HG03460 (cell line): ENCODE measurements around the gene CHST14.
A peak's percentile ranks its signal among the peaks of the same experiment; 100 is the strongest.

ENCODE experiments used
- ATAC-seq: cut with Tn5 transposase; IDR thresholded peaks from one replicate; pipeline ENCODE4 v1.9.1; 2021; ENCODE audit not compliant: unreplicated experiment

The CHST14 gene

GRCh38 chr15:40487816-40488682, 17.3 kb downstream of the CHST14 start:
- no peak for ATAC-seq

GRCh38 chr15:40489274-40490175, 18.7 kb downstream of the CHST14 start:
- no peak for ATAC-seq

GRCh38 chr15:40493089-40493840, 22.5 kb downstream of the CHST14 start:
- no peak for ATAC-seq

- ATAC-seq: no peak
Observed at GRCh38 chr15:40495516-40495915, 24.7 kb downstream of the CHST14 start.

- ATAC-seq: no peak
Observed at GRCh38 chr15:40498418-40498817, 27.6 kb downstream of the CHST14 start.

- no peak for ATAC-seq
Observed at GRCh38 chr15:40498891-40499290, 28.1 kb downstream of the CHST14 start.

- ATAC-seq: no peak
Observed at GRCh38 chr15:40499931-40500330, 29.1 kb downstream of the CHST14 start.

GRCh38 chr15:40500568-40501330, 30.0 kb downstream of the CHST14 start:
- ATAC-seq: no peak

- ATAC-seq: no peak
Observed at GRCh38 chr15:40501487-40501886, 30.7 kb downstream of the CHST14 start.

- peak; percentile 65 for ATAC-seq
Observed at GRCh38 chr15:40506964-40507571, 36.3 kb downstream of the CHST14 start.

GRCh38 chr15:40508216-40508615, 37.4 kb downstream of the CHST14 start:
- no peak for ATAC-seq

GRCh38 chr15:40510201-40510600, 39.4 kb downstream of the CHST14 start:
- no peak for ATAC-seq

GRCh38 chr15:40511093-40511471, 40.3 kb downstream of the CHST14 start:
- no peak for ATAC-seq

GRCh38 chr15:40511472-40512133, 40.8 kb downstream of the CHST14 start:
- ATAC-seq: no peak

- ATAC-seq: no peak
Observed at GRCh38 chr15:40512440-40512839, 41.7 kb downstream of the CHST14 start.

GRCh38 chr15:40513609-40514008, 42.8 kb downstream of the CHST14 start:
- no peak for ATAC-seq

- no peak for ATAC-seq
Observed at GRCh38 chr15:40516322-40516721, 45.5 kb downstream of the CHST14 start.
